Activated effector memory CD4-positive, alpha-beta T cell treated with anti-CD3 and anti-CD28 coated beads, Interleukin-2, amount 50 U/mL, for 16 hours (primary cell): ENCODE measurements around the gene USHBP1.

Experiments
- DNase-seq: peaks from one replicate; pipeline ENCODE4 v3.0.0-alpha.2; 2020

The USHBP1 gene

GRCh38 chr19:17236811-17237543, 27.6 kb downstream of the USHBP1 start:
- DNase-seq = no peak

GRCh38 chr19:17235971-17236777, 28.4 kb downstream of the USHBP1 start:
- DNase-seq = no peak

- DNase-seq = peak; percentile 92
Measured at GRCh38 chr19:17235300-17235970, 29.1 kb downstream of the USHBP1 start.

GRCh38 chr19:17234911-17235299, 29.6 kb downstream of the USHBP1 start:
- DNase-seq = peak; percentile 85

GRCh38 chr19:17232258-17232657, 32.3 kb downstream of the USHBP1 start:
- DNase-seq = no peak

GRCh38 chr19:17229890-17230289, 34.7 kb downstream of the USHBP1 start:
- DNase-seq = no peak

GRCh38 chr19:17227798-17228367, 36.7 kb downstream of the USHBP1 start:
- no peak for DNase-seq

GRCh38 chr19:17226002-17226933, 38.3 kb downstream of the USHBP1 start, which contains the start of gene OCEL1:
TSS of gene OCEL1 (plus strand) at chr19:17226226. CDS start at chr19:17226248, 22 bp downstream.
- DNase-seq = peak; percentile 99

GRCh38 chr19:17225053-17225452, 39.5 kb downstream of the USHBP1 start:
- no peak for DNase-seq

GRCh38 chr19:17220207-17220758, 44.3 kb downstream of the USHBP1 start:
- DNase-seq = no peak

- no peak for DNase-seq
Measured at GRCh38 chr19:17219286-17219685, 45.3 kb downstream of the USHBP1 start.

GRCh38 chr19:17216058-17216670, 48.4 kb downstream of the USHBP1 start:
- DNase-seq = no peak

- DNase-seq = peak; percentile 95
Measured at GRCh38 chr19:17215127-17215971, 49.2 kb downstream of the USHBP1 start, which contains the start of gene USE1. TSS of gene USE1 (plus strand) at chr19:17215357. CDS start at chr19:17215406, 49 bp downstream.

- DNase-seq = no peak
Measured at GRCh38 chr19:17214508-17215126, 49.9 kb downstream of the USHBP1 start.

GRCh38 chr19:17213334-17213733, 51.2 kb downstream of the USHBP1 start:
- DNase-seq = no peak

- no peak for DNase-seq
Measured at GRCh38 chr19:17211547-17212446, 52.7 kb downstream of the USHBP1 start.

- DNase-seq = no peak
Measured at GRCh38 chr19:17210296-17210695, 54.2 kb downstream of the USHBP1 start.
